Neural progenitor cell (in vitro differentiated cells): Measurements from ENCODE around the gene SFXN5. TPM values are rescaled to one million over a fixed set of nuclear protein-coding genes. Genes with fewer than 3 reads are reported as not detected.

Source experiments
- DNase-seq: peaks from one replicate; pipeline ENCODE4 v3.0.0-alpha.2; 2016; ENCODE audit warnings: low spot score
- H2AFZ ChIP-seq: fragments of 200-600 bp; sonication (generic); replicated peaks from 2 replicates; pipeline ENCODE4 v1.6.1; 2016; ENCODE audit warnings: antibody characterized with exemption
- H3F3A ChIP-seq: fragments of 200-600 bp; sonication (generic); 2 replicates; pipeline ENCODE4 v1.6.1; 2016; ENCODE audit warnings: antibody characterized with exemption, low read depth
- H3K27ac ChIP-seq: fragments of 200-600 bp; sonication (generic); 2 replicates; pipeline ENCODE4 v1.5.1; 2016; ENCODE audit warnings: mild to moderate bottlenecking
- H3K27me3 ChIP-seq: fragments of 200-600 bp; sonication (generic); 2 replicates; pipeline ENCODE4 v1.6.1; 2016; ENCODE audit warnings: mild to moderate bottlenecking, moderate library complexity
- H3K36me3 ChIP-seq: fragments of 200-600 bp; sonication (generic); 2 replicates; pipeline ENCODE4 v1.5.1; 2016
- H3K4me1 ChIP-seq: fragments of 200-600 bp; sonication (generic); 2 replicates; pipeline ENCODE4 v1.6.1; 2016; ENCODE audit warnings: mixed run types
- H3K4me2 ChIP-seq: fragments of 200-600 bp; sonication (generic); 2 replicates; pipeline ENCODE4 v1.6.1; 2016
- H3K4me3 ChIP-seq: fragments of 200-600 bp; sonication (generic); 2 replicates; pipeline ENCODE4 v1.5.1; 2016
- H3K79me2 ChIP-seq: fragments of 200-600 bp; sonication (generic); 2 replicates; pipeline ENCODE4 v1.6.1; 2016; ENCODE audit warnings: low read depth
- H3K9ac ChIP-seq: fragments of 200-600 bp; sonication (generic); 2 replicates; pipeline ENCODE4 v1.6.1; 2016
- H3K9me3 ChIP-seq: fragments of 200-600 bp; sonication (generic); 2 replicates; pipeline ENCODE4 v1.5.1; 2016; ENCODE audit warnings: low read depth
- H4K20me1 ChIP-seq: fragments of 200-600 bp; sonication (generic); 2 replicates; pipeline ENCODE4 v1.6.1; 2016; ENCODE audit warnings: low read depth
- H3K27ac Mint-ChIP-seq: 3 replicates; pipeline ENCODE4 v1.8.0; 2021; ENCODE audit warnings: mixed read lengths
- H3K27me3 Mint-ChIP-seq: 2 replicates; pipeline ENCODE4 v1.8.0; 2022; ENCODE audit warnings: low read depth, mild to moderate bottlenecking, inconsistent platforms, moderate library complexity, mixed read lengths; ENCODE audit not compliant: insufficient read depth
- H3K36me3 Mint-ChIP-seq: 3 replicates; pipeline ENCODE4 v1.8.0; 2021; ENCODE audit warnings: mixed read lengths
- H3K4me1 Mint-ChIP-seq: 3 replicates; pipeline ENCODE4 v1.8.0; 2021; ENCODE audit warnings: mixed read lengths
- H3K4me3 Mint-ChIP-seq: 3 replicates; pipeline ENCODE4 v1.8.0; 2021; ENCODE audit warnings: mild to moderate bottlenecking, moderate library complexity, mixed read lengths
- H3K9me3 Mint-ChIP-seq: 3 replicates; pipeline ENCODE4 v1.8.0; 2020; ENCODE audit warnings: mixed read lengths
- EZH2 ChIP-seq: fragments of 200-600 bp; sonication (generic); IDR thresholded peaks from 2 replicates; pipeline ENCODE4 v1.6.1; 2017; ENCODE audit warnings: antibody characterized with exemption, mild to moderate bottlenecking, moderate library complexity
- EZH2phosphoT487 ChIP-seq: fragments of 200-600 bp; sonication (generic); IDR thresholded peaks from 2 replicates; pipeline ENCODE4 v1.6.1; 2017; ENCODE audit warnings: antibody characterized with exemption
- total RNA-seq: library from RNA; depleted of rRNA; stranded (reverse); fragments of >200 nt; gene quantifications from 2 replicates; pipeline ENCODE4 v1.2.3, GENCODE V29; 2015; ENCODE audit warnings: low replicate concordance
- TF ChIP-seq, protein P1 (sequence below): fragments of 200-600 bp; sonication (generic); IDR thresholded peaks from 2 replicates; pipeline ENCODE4 v1.5.1; 2017; ENCODE audit warnings: antibody characterized with exemption, mild to moderate bottlenecking

Gene SFXN5
- total RNA-seq, 1 donor from 2014 or later, result 3.4 TPM

DNA sequence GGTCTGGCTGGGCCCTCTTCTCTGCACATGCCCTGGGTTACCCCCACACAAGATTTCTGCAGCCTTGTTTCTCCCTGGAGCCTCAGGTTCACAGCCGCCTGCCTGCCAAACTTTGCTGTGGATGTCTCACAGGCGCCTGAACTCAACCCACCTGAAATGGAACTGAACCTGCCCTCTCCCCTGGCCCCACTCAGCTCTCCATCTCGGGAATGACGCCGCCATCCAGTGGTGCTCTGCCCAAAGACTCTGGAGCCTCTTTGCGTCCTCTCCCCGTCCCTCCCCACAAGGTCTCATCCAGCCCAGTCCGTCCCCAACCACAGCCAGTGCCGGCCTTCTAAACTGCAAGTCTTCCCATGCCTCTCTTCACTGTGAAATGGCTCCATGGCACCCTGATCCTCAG is 125.0 kb downstream of the SFXN5 start:
- Mint-ChIP-seq H3K4me3 (no peak overlapping the region), H3K27ac (no peak overlapping the region), H3K36me3 (no peaks in the 10 kb centered on the region), H3K27me3 (peaks cover 4% of the 10 kb centered on the region), H3K9me3 (no peaks in the 10 kb centered on the region), H3K4me1 (peaks cover 4% of the 10 kb centered on the region)
- H3K4me2 ChIP-seq, result no peak overlapping the region
- peaks cover 7% of the 10 kb centered on the region for H3K4me1 ChIP-seq
- no peak overlapping the region for H3K27ac ChIP-seq
- H3K9ac ChIP-seq, result no peak overlapping the region
- no peaks in the 10 kb centered on the region for H3K27me3 ChIP-seq
- TF ChIP-seq EZH2 (no peak), EZH2phosphoT487 (no peak)
- TF ChIP-seq, protein P1, sequence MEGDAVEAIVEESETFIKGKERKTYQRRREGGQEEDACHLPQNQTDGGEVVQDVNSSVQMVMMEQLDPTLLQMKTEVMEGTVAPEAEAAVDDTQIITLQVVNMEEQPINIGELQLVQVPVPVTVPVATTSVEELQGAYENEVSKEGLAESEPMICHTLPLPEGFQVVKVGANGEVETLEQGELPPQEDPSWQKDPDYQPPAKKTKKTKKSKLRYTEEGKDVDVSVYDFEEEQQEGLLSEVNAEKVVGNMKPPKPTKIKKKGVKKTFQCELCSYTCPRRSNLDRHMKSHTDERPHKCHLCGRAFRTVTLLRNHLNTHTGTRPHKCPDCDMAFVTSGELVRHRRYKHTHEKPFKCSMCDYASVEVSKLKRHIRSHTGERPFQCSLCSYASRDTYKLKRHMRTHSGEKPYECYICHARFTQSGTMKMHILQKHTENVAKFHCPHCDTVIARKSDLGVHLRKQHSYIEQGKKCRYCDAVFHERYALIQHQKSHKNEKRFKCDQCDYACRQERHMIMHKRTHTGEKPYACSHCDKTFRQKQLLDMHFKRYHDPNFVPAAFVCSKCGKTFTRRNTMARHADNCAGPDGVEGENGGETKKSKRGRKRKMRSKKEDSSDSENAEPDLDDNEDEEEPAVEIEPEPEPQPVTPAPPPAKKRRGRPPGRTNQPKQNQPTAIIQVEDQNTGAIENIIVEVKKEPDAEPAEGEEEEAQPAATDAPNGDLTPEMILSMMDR, result no peak
- DNase-seq, result no peak
- no peak overlapping the region for H2AFZ ChIP-seq
- no peak overlapping the region for H3K4me3 ChIP-seq
- H3F3A ChIP-seq, result no peaks in the 10 kb centered on the region
- H3K36me3 ChIP-seq, result no peaks in the 10 kb centered on the region
- no peaks in the 10 kb centered on the region for H3K79me2 ChIP-seq
- H3K9me3 ChIP-seq, result no peaks in the 10 kb centered on the region
- no peaks in the 10 kb centered on the region for H4K20me1 ChIP-seq

DNA sequence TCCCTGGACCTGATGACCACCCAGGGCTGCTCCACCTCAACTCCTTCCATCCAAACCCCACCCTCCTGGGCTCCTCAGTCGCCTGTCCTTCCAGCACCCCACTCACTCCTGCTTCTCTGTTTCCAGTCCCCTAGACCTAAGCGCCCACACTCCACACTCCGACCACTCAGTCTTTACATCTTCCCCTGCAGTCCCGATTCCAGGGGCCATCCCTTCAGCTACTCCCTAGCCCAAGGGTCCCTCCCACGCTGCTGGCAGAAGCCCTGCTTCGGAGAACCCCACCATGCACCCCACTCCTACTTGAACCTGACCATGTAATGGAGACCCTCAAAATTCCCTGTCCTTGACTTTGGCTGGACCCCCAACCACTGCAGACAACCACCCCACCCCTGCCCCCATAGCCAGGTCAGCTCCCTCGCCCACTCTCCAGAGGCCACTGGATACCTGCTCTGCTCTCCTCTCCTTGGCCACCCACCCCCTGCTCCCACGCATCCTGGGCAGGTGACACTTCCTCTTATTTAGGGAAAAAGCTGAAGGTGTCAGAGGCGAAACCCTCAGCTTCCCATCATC is 126.0 kb downstream of the SFXN5 start:
- Histone ChIP-seq H3K9ac (no peak overlapping the region), H3K27me3 (no peaks in the 10 kb centered on the region), H3K79me2 (no peaks in the 10 kb centered on the region), H3F3A (no peaks in the 10 kb centered on the region), H3K4me1 (peaks cover 8% of the 10 kb centered on the region), H3K9me3 (no peaks in the 10 kb centered on the region), H3K4me2 (no peak overlapping the region), H3K27ac (no peak overlapping the region), H4K20me1 (no peaks in the 10 kb centered on the region), H2AFZ (no peak overlapping the region), H3K36me3 (no peaks in the 10 kb centered on the region), H3K4me3 (no peak overlapping the region)
- H3K4me1 Mint-ChIP-seq, result peaks cover 8% of the 10 kb centered on the region
- TF ChIP-seq EZH2phosphoT487 (no peak), EZH2 (no peak)
- TF ChIP-seq, protein P1, result no peak
- no peak overlapping the region for H3K27ac Mint-ChIP-seq
- H3K36me3 Mint-ChIP-seq, result no peaks in the 10 kb centered on the region
- peaks cover 4% of the 10 kb centered on the region for H3K27me3 Mint-ChIP-seq
- H3K9me3 Mint-ChIP-seq, result no peaks in the 10 kb centered on the region
- no peak for DNase-seq
- H3K4me3 Mint-ChIP-seq, result no peak overlapping the region

DNA sequence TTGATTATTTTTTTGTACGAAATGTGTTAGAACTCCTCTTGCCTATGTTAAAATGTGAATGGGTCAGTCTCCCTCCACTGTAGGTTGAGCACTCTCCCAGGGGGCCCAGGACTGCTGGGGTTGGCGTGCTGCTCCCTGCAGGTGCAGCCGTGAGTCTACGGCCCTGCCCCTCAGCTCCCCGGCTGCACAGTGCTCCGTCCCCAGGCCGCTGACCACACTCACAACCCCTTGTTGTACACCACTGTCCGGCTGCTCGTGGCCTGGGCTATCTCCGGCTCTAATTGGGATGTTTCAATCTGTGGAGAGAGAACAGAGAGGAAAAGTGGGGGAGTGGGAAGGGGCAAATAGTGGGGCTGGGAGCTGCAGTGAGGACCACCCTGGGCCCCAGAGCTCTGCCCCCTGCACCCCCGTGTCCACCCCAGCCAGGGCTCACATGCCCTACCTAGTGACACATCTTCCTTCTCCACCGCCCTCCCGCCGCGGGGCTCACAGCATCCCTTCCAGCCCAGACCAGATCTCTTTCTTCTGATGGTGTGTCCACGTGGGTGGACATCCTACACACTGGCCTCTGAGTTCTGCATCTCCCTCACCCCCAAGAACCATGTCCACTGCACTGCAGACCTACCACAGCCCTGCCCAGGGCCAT is 126.6 kb downstream of the SFXN5 start:
- Mint-ChIP-seq H3K36me3 (no peaks in the 10 kb centered on the region), H3K4me3 (no peak overlapping the region), H3K4me1 (peaks cover 11% of the 10 kb centered on the region), H3K9me3 (no peaks in the 10 kb centered on the region), H3K27me3 (peaks cover 4% of the 10 kb centered on the region), H3K27ac (no peak overlapping the region)
- Histone ChIP-seq H3K36me3 (no peaks in the 10 kb centered on the region), H3K27ac (no peak overlapping the region), H3K79me2 (no peaks in the 10 kb centered on the region), H3K9ac (no peak overlapping the region), H2AFZ (no peak overlapping the region), H3F3A (no peaks in the 10 kb centered on the region), H4K20me1 (no peaks in the 10 kb centered on the region), H3K4me1 (peaks cover 13% of the 10 kb centered on the region), H3K9me3 (no peaks in the 10 kb centered on the region), H3K4me3 (no peak overlapping the region), H3K4me2 (no peak overlapping the region), H3K27me3 (no peaks in the 10 kb centered on the region)
- DNase-seq, result no peak
- TF ChIP-seq, protein P1, result no peak
- TF ChIP-seq EZH2 (no peak), EZH2phosphoT487 (no peak)
